ENCODE data around the gene HMGCS1.

Gene HMGCS1

DNA sequence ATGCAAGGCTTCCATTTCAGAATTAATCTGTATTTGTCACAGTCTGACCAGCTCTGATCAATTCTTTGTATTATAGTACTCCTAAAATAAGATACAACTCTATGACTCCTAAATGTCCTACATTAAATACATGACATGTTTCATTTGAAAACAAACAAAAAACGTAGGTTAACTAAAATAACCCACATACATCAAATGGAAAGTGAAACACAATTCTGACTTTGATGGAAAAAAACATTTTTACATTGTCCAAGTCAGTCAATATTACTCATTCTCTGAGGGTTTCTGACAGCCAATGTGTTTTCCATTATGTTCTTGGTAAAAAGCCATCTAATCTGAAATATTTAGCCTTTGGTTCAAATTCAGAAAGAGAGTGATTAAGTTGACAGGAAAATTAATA is 8.7 kb downstream of the HMGCS1 start:
- H3K4me3 ChIP-seq (replicated peaks; ENCODE audit: low read depth, low read length) = no peak overlapping the region
- DNase-seq (ENCODE audit: low read depth) = peak; percentile 29

DNA sequence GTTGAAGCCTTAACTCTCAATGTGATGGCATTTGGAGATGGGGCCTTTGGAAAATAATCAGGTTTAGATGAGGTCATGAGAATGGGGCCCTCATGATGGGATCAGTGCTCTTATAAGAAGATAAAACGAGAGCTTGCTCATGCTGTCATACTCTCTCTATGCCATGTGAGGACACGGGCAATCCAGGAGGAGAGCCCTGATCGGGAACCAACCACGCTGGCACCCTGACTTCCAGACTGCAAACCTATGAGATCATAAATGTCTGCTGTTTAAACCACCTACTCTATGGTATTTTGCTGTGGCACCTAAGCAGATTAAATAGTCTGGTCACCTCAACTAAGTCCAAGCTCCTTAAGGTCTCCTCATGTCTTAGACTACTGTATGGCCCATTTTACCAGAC is 10.0 kb downstream of the HMGCS1 start:
- no peak overlapping the region for H3K4me3 ChIP-seq (replicated peaks; ENCODE audit: low read depth, low read length)
- DNase-seq (ENCODE audit: low read depth) = no peak
- TF ChIP-seq, protein P1, sequence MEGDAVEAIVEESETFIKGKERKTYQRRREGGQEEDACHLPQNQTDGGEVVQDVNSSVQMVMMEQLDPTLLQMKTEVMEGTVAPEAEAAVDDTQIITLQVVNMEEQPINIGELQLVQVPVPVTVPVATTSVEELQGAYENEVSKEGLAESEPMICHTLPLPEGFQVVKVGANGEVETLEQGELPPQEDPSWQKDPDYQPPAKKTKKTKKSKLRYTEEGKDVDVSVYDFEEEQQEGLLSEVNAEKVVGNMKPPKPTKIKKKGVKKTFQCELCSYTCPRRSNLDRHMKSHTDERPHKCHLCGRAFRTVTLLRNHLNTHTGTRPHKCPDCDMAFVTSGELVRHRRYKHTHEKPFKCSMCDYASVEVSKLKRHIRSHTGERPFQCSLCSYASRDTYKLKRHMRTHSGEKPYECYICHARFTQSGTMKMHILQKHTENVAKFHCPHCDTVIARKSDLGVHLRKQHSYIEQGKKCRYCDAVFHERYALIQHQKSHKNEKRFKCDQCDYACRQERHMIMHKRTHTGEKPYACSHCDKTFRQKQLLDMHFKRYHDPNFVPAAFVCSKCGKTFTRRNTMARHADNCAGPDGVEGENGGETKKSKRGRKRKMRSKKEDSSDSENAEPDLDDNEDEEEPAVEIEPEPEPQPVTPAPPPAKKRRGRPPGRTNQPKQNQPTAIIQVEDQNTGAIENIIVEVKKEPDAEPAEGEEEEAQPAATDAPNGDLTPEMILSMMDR (IDR thresholded peaks at IDR 0.05; ENCODE audit: low read length, missing control alignments) = no peak

More for the DNA sequence above, 8.7 kb downstream of the HMGCS1 start:
- TF ChIP-seq, protein P1 (IDR thresholded peaks at IDR 0.05; ENCODE audit: low read length, missing control alignments) = no peak

DNA sequence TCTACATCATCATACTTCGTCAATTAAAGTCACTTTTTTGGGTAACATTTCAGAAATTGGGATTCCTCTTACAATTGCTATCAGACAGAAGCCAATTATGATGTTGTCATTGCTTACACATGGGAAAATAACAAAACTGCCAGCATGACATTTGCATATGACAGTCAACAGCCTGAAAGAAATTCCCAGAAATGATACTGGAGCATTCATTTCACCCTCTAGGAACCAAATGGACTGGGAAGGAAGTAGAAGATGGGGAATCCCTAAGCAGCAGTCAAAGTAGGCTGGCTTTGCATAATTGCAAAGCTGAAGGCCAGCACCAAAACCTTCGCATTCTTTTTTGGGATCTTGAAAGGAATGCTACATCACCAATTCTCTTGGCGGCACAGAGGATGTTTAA is 10.7 kb downstream of the HMGCS1 start:
- DNase-seq (ENCODE audit: low read depth) = no peak
- TF ChIP-seq, protein P1 (IDR thresholded peaks at IDR 0.05; ENCODE audit: low read length, missing control alignments) = no peak
- H3K4me3 ChIP-seq (replicated peaks; ENCODE audit: low read depth, low read length) = no peak overlapping the region

DNA sequence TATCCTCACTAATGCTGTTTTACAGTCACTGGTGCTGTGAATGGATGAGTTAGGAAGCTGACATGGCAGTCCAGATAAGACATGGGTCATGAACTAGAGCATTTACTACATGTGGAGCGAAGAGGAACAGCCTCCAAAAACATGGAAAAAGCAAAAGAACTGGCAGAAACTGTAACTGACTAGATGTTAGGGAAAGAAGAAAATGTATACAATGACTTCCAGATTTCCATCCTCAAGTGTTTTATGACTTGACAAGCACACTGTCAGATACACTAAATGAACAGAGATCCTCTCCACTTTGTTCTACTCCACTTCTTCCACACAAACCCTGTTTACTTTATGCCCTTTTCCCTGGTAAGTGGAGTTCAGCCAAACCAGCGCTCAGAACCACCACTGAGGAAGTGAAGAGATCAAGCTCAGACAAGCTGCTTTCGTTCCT is 11.5 kb downstream of the HMGCS1 start:
- TF ChIP-seq, protein P1 (IDR thresholded peaks at IDR 0.05; ENCODE audit: low read length, missing control alignments) = no peak
- no peak overlapping the region for H3K4me3 ChIP-seq (replicated peaks; ENCODE audit: low read depth, low read length)
- no peak for DNase-seq (ENCODE audit: low read depth)

DNA sequence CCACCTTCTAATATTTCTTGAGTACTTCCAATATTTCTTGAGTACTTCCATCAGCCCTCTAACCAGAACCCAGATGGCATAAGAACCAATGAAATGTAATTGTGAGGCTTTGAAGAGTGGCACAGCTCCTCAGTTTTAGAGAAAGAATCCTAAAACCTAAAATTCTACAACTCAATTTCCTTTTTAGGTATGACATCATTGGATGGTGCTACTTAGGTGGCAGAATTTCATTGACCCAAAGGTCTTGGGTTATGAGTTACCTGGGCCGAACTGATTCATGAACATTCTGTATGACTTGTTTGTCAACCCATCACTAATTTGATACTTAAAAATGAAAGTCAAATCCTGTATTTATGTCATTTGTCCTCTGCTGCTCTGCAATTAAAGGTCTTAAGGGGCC is 13.1 kb downstream of the HMGCS1 start:
- TF ChIP-seq, protein P1 (IDR thresholded peaks at IDR 0.05; ENCODE audit: low read length, missing control alignments) = no peak
- DNase-seq (ENCODE audit: low read depth) = no peak
- H3K4me3 ChIP-seq (replicated peaks; ENCODE audit: low read depth, low read length) = no peak overlapping the region

DNA sequence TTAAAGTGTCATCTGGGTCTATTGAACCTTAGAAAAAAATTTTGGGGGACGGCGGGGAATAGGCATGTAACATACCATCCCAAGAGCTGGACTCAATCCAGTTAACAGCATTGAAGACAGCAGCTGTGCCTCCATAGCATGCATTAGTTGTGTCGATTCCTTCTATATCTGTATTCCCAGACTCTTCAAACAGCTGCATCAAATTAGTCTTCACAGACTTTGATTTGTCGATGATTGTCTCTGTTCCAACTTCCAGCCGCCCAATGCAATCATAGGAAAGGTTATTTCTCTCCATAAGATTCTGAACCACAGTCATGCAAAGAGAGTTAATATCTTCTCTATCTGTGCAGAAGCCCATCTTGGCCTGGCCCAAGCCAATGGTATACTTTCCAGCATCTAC is 14.8 kb downstream of the HMGCS1 start:
- DNase-seq (ENCODE audit: low read depth) = no peak

DNA sequence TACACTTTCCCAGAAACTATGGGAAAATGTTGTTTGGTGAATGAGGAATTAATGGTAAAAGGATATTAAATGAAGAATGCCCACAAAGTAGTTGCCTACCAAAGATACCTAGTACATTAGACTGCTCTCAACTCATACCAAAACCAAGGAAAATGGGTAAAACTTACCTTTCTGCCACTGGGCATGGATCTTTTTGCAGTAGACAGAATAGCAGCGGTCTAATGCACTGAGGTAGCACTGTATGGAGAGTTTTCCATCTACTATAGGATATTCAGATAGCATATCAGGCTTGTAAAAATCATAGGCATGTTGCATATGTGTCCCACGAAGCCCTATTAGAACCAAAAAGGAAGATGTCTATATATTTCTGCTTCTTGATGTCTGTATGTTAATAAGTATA is 16.4 kb downstream of the HMGCS1 start:
- TF ChIP-seq, protein P1 (IDR thresholded peaks at IDR 0.05; ENCODE audit: low read length, missing control alignments) = no peak
- no peak overlapping the region for H3K4me3 ChIP-seq (replicated peaks; ENCODE audit: low read depth, low read length)
- DNase-seq (ENCODE audit: low read depth) = no peak

More for the DNA sequence above, 14.8 kb downstream of the HMGCS1 start:
- TF ChIP-seq, protein P1 (IDR thresholded peaks at IDR 0.05; ENCODE audit: low read length, missing control alignments) = no peak
- H3K4me3 ChIP-seq (replicated peaks; ENCODE audit: low read depth, low read length) = no peak overlapping the region

Measured in fibroblast of pulmonary artery (primary cell).